Lower leg skin (tissue), 3 donors: Measurements from ENCODE around the gene ASIC4.

ENCODE experiments used
- POLR2A ChIP-seq, 2 donors: fragments of 450-650 bp; IDR thresholded peaks; one replicate each; pipeline ENCODE4 v1.6.1; 2016 to 2017; ENCODE audit warnings: antibody characterized with exemption in 2 of 2, mild to moderate bottlenecking in 1 of 2, moderate library complexity in 1 of 2
- TF ChIP-seq, protein P1 (sequence below), 3 donors: fragments of 450-650 bp; IDR thresholded peaks; one replicate each; pipeline ENCODE4 v1.5.1; 2016; ENCODE audit warnings: antibody characterized with exemption in 3 of 3, mild to moderate bottlenecking in 3 of 3, moderate library complexity in 2 of 3

DNA sequence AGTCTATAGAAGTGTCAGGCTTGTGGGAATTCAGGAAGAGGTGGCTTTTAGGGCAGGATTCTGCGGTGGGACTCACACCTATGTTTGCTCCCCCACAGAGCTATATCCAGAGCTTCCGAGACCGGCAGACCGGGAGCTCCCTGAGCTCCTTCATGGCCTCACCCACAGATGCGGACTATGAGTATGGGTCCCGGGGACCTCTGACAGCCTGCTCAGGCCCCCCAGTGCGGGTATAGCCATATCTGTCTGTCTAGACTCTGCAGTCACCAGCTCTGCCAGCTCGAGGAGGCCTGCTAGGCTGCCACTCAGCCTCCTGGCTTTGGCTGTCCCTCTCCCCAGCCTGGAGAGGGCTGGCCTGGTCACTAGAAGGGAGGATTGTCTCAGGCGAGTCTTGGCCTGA is 35.3 kb downstream of the ASIC4 start:
- no peak for TF ChIP-seq POLR2A (IDR thresholded peaks at IDR 0.05)
- TF ChIP-seq, protein P1, sequence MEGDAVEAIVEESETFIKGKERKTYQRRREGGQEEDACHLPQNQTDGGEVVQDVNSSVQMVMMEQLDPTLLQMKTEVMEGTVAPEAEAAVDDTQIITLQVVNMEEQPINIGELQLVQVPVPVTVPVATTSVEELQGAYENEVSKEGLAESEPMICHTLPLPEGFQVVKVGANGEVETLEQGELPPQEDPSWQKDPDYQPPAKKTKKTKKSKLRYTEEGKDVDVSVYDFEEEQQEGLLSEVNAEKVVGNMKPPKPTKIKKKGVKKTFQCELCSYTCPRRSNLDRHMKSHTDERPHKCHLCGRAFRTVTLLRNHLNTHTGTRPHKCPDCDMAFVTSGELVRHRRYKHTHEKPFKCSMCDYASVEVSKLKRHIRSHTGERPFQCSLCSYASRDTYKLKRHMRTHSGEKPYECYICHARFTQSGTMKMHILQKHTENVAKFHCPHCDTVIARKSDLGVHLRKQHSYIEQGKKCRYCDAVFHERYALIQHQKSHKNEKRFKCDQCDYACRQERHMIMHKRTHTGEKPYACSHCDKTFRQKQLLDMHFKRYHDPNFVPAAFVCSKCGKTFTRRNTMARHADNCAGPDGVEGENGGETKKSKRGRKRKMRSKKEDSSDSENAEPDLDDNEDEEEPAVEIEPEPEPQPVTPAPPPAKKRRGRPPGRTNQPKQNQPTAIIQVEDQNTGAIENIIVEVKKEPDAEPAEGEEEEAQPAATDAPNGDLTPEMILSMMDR (IDR thresholded peaks at IDR 0.05), result no peak
